SK-N-SH treated with all-trans-retinoic acid at 6 μM for 48 hours (cell line): ENCODE measurements around the gene SMCP.

Experiments
- ATAC-seq: fragments of 200-7000 bp; cut with Tn5 transposase; 3 replicates; pipeline ENCODE4 v1.9.1; 2020; ENCODE audit warnings: mild to moderate bottlenecking, moderate library complexity
- ARNTL ChIP-seq: fragments of 450-650 bp; formaldehyde crosslinking; IDR thresholded peaks from 2 replicates; pipeline ENCODE4 v1.5.0; 2020; ENCODE audit warnings: low read depth, mild to moderate bottlenecking, moderate library complexity, borderline replicate concordance
- BACH2 ChIP-seq: fragments of 250-450 bp; sonication (Bioruptor Pico); IDR thresholded peaks from 2 replicates; pipeline ENCODE4 v1.9.0; 2021; ENCODE audit warnings: mild to moderate bottlenecking, borderline replicate concordance
- ESRRG ChIP-seq: fragments of 250-450 bp; sonication (Bioruptor Pico); IDR thresholded peaks from 2 replicates; pipeline ENCODE4 v1.6.1; 2021; ENCODE audit warnings: mild to moderate bottlenecking
- GLIS3 ChIP-seq: fragments of 250-450 bp; sonication (Bioruptor Pico); IDR thresholded peaks from 2 replicates; pipeline ENCODE4 v1.5.0; 2020; ENCODE audit warnings: mild to moderate bottlenecking, moderate library complexity
- ISL1 ChIP-seq: fragments of 250-450 bp; sonication (Bioruptor Pico); IDR thresholded peaks from 2 replicates; pipeline ENCODE4 v2.1.2; 2022; ENCODE audit warnings: mild to moderate bottlenecking, moderate library complexity
- PATZ1 ChIP-seq: fragments of 250-450 bp; sonication (Bioruptor Pico); IDR thresholded peaks from 2 replicates; pipeline ENCODE4 v1.8.0; 2020; ENCODE audit warnings: mild to moderate bottlenecking, moderate library complexity, borderline replicate concordance
- POU6F1 ChIP-seq: fragments of 250-450 bp; sonication (Bioruptor Pico); IDR thresholded peaks from 2 replicates; pipeline ENCODE4 v1.8.0; 2021; ENCODE audit warnings: low read depth, mild to moderate bottlenecking, moderate library complexity, borderline replicate concordance
- PPARA ChIP-seq: fragments of 250-450 bp; sonication (Bioruptor Pico); IDR thresholded peaks from 2 replicates; pipeline ENCODE4 v1.5.0; 2020; ENCODE audit warnings: mild to moderate bottlenecking, borderline replicate concordance
- RARB ChIP-seq: fragments of 250-450 bp; sonication (Bioruptor Pico); IDR thresholded peaks from 2 replicates; pipeline ENCODE4 v1.8.0; 2021; ENCODE audit warnings: mild to moderate bottlenecking, moderate library complexity
- TCF4 ChIP-seq: fragments of 250-450 bp; sonication (Bioruptor Pico); IDR thresholded peaks from 2 replicates; pipeline ENCODE4 v1.8.0; 2021; ENCODE audit warnings: mild to moderate bottlenecking, moderate library complexity, borderline replicate concordance
- TOX ChIP-seq: fragments of 250-450 bp; sonication (Bioruptor Pico); IDR thresholded peaks from 2 replicates; pipeline ENCODE4 v1.8.0; 2021; ENCODE audit warnings: mild to moderate bottlenecking, moderate library complexity, borderline replicate concordance
- ZFP3 ChIP-seq: fragments of 250-450 bp; sonication (Bioruptor Pico); IDR thresholded peaks from 2 replicates; pipeline ENCODE4 v1.5.0; 2020; ENCODE audit warnings: mild to moderate bottlenecking, moderate library complexity
- ZFP30 ChIP-seq: fragments of 450-650 bp; formaldehyde crosslinking; IDR thresholded peaks from 2 replicates; pipeline ENCODE4 v1.5.0; 2022; ENCODE audit warnings: mild to moderate bottlenecking, moderate library complexity
- ZNF565 ChIP-seq: fragments of 450-650 bp; formaldehyde crosslinking; conservative IDR thresholded peaks from 2 replicates; pipeline ENCODE4 v1.5.0; 2020; ENCODE audit warnings: low read depth, mild to moderate bottlenecking, moderate library complexity
- ZNF70 ChIP-seq: fragments of 450-650 bp; formaldehyde crosslinking; IDR thresholded peaks from 2 replicates; pipeline ENCODE4 v1.5.0; 2020; ENCODE audit warnings: mild to moderate bottlenecking, moderate library complexity
- ZNF8 ChIP-seq: fragments of 450-650 bp; formaldehyde crosslinking; IDR thresholded peaks from 2 replicates; pipeline ENCODE4 v1.5.0; 2020; ENCODE audit warnings: mild to moderate bottlenecking, moderate library complexity
- TF ChIP-seq, protein P1 (sequence below): fragments of 250-450 bp; sonication (Bioruptor Pico); IDR thresholded peaks from 2 replicates; pipeline ENCODE4 v1.5.0; 2020; ENCODE audit warnings: mild to moderate bottlenecking, moderate library complexity

The SMCP gene

GRCh38 chr1:152919071-152919470, 40.9 kb downstream of the SMCP start:
- no peak for ATAC-seq
- TF ChIP-seq ZFP30 (CRISPR knock-in tag) = no peak
- no peak for TF ChIP-seq POU6F1
- TF ChIP-seq ZNF565 (CRISPR knock-in tag) = no peak
- TF ChIP-seq TCF4 = no peak
- TF ChIP-seq ARNTL (CRISPR knock-in tag) = no peak
- TF ChIP-seq TOX (CRISPR knock-in tag) = no peak
- no peak for TF ChIP-seq ZNF8 (CRISPR knock-in tag)
- no peak for TF ChIP-seq PATZ1

GRCh38 chr1:152924191-152924590, 46.1 kb downstream of the SMCP start:
- ATAC-seq = peak; percentile 26; the same call in 1 of the 3 replicates

DNA sequence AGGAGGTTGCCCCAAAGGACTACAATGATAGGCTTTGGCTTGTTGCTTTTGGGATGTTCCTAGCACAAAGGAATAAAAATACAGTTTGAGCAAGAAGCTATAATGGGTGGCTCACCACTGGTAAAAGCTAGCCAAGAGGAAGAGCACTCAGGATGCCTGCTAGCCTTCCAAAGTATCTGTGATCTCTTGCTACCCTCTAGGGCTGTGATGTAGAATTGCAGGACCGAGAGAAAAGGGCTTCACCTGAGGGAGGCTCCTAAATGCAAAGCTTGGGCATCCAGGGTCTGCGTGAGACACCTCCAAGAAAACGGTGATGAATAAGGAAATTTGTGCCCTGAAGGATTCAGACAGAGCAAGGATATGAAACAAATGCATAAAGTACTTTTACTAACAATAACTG, 48.0 kb downstream of the SMCP start:
- ATAC-seq = peak; percentile 98
- TF ChIP-seq ESRRG (no peak), RARB (CRISPR knock-in tag) (no peak), TOX (CRISPR knock-in tag) (no peak)

More at GRCh38 chr1:152924191-152924590, 46.1 kb downstream of the SMCP start:
- TF ChIP-seq GLIS3 (CRISPR knock-in tag) = no peak
- TF ChIP-seq ZFP30 (CRISPR knock-in tag) = no peak
- no peak for TF ChIP-seq PATZ1
- TF ChIP-seq TCF4 = no peak
- no peak for TF ChIP-seq POU6F1

GRCh38 chr1:152928671-152929070, 50.5 kb downstream of the SMCP start:
- ATAC-seq = no peak
- TF ChIP-seq, protein P1, sequence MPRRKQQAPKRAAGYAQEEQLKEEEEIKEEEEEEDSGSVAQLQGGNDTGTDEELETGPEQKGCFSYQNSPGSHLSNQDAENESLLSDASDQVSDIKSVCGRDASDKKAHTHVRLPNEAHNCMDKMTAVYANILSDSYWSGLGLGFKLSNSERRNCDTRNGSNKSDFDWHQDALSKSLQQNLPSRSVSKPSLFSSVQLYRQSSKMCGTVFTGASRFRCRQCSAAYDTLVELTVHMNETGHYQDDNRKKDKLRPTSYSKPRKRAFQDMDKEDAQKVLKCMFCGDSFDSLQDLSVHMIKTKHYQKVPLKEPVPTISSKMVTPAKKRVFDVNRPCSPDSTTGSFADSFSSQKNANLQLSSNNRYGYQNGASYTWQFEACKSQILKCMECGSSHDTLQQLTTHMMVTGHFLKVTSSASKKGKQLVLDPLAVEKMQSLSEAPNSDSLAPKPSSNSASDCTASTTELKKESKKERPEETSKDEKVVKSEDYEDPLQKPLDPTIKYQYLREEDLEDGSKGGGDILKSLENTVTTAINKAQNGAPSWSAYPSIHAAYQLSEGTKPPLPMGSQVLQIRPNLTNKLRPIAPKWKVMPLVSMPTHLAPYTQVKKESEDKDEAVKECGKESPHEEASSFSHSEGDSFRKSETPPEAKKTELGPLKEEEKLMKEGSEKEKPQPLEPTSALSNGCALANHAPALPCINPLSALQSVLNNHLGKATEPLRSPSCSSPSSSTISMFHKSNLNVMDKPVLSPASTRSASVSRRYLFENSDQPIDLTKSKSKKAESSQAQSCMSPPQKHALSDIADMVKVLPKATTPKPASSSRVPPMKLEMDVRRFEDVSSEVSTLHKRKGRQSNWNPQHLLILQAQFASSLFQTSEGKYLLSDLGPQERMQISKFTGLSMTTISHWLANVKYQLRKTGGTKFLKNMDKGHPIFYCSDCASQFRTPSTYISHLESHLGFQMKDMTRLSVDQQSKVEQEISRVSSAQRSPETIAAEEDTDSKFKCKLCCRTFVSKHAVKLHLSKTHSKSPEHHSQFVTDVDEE (CRISPR knock-in tag) = no peak
- no peak for TF ChIP-seq ISL1
- TF ChIP-seq ZFP3 (CRISPR knock-in tag) = no peak

DNA sequence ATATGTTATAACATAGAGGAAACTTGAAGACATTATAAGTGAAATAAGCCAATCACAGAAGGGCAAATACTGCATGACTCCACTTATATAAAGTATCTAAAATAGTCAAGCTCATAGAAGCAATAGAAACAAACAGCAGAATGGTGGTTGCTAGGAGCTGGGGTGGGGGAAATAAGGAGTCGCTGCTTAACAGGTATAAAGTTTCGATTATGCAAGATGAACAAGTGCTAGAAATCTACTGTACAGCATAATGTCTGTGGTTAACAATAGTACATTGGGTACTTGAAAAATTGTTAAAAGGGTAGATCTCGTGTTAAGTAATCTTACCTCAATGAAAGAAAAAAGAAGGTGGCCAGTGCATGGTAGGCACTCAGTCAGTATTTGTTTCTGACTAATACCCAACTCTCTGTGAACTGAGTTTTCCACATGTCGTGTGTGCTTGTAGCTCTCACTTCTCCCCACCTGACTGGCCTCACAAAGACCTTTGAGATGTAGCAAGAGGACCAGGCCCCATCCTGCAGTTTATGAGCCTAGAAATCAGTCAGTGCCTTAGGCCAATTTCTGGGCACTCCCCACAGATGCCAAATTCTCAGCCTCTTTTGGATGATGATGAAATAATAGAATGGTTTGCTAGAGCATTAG, 54.2 kb downstream of the SMCP start:
- no peak for ATAC-seq
- no peak for TF ChIP-seq BACH2 (CRISPR knock-in tag)
- no peak for TF ChIP-seq PPARA (CRISPR knock-in tag)
- no peak for TF ChIP-seq ZNF565 (CRISPR knock-in tag)
- TF ChIP-seq ZNF70 (CRISPR knock-in tag) = no peak
- TF ChIP-seq ARNTL (CRISPR knock-in tag) = no peak
- TF ChIP-seq ISL1 = no peak
- TF ChIP-seq TCF4 = no peak
- TF ChIP-seq PATZ1 = no peak
- TF ChIP-seq ZFP30 (CRISPR knock-in tag) = no peak
- TF ChIP-seq, protein P1 (CRISPR knock-in tag) = no peak
